Measurements from ENCODE around the gene TSPAN11. TPM values are rescaled to one million over a fixed set of nuclear protein-coding genes. Genes with fewer than 3 reads are reported as not detected.

TSPAN11 gene
- 0.25 and 0.26 TPM in 2 replicates for total RNA-seq

GRCh38 chr12:30926243-30927221 is at the start of gene TSPAN11:
Gene TSPAN11, plus strand, starts transcription at chr12:30926748. Its CDS starts 27,244 bp downstream, at chr12:30953992.

Other genes with a start within 250 kb of the TSPAN11 start
- gene IPO8, start 230.9 kb upstream of the TSPAN11 start, total RNA-seq, result 55.6 and 58.7 TPM in 2 replicates
- 64.3 and 67.8 TPM in 2 replicates for gene CAPRIN2, start 171.8 kb upstream of the TSPAN11 start, total RNA-seq
- 10.8 and 15.1 TPM in 2 replicates for gene DDX11, start 147.1 kb downstream of the TSPAN11 start, total RNA-seq